Inferior parietal cortex (tissue), 1 donor: ENCODE results near the gene SLC8A1.

Source experiments
- DNase-seq: peaks from one replicate; pipeline ENCODE4 v3.0.0-alpha.2; 2016; ENCODE audit errors: extremely low spot score

SLC8A1 gene

GRCh38 chr2:40193670-40194026 lies 258.2 kb downstream of the SLC8A1 start:
- DNase-seq = no peak

DNA sequence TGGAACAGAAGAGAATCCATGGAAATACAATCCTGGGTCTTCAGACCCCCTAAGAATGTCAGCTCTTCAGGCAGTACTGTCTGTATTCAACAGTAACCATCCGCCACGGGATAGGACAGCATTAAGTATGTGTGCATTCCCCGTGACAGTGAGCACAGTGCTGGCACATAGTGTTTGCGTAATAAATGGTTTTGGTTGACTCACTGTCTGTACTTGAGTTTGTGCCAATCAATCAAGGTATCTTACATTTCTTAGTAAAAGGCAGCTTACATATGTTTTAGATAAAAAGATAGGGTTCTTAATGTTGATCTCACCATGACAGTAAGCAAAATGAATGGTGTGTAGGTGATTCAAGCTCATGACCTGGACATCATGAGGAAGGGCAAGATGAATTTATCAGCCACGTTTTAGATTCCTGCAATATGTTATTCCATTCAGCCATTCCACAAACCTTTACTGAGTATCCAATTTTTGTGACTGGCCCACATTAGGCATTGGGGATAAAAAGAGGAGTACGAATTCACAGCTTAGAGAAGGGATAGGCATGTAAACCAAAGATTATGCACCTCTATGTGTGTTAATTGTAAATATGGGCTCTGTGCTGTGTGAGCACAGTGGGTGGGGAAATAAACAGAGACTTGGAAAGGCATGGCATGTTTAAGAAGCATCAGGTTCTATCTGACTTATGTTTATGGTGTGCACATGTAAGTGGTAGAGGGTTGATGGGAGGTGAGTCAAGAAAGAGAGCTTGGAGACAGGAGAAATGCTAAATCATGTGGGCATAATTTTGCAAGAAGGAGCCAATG lies 258.8 kb downstream of the SLC8A1 start:
- DNase-seq = no peak

DNA sequence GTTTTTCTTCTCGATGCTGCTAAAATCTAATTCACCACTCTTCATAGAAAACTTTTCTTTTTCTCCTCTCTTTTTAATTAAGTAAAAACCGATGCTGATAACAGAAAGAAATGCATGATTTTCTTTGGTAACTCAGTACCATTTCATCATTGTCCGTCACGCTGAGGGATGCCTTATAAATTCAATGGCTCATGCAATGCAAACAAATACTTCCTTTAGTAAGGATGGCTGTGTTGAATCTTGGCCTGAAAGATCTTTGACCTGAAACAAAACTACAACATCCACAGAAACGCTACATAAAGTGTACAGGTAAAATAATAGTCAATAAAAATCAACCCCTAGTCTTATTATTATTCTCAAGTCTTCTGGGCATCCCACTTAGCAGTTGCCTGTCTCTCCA lies 261.4 kb downstream of the SLC8A1 start:
- no peak for DNase-seq

- DNase-seq = no peak
These were observed 262.0 kb downstream of the SLC8A1 start for GRCh38 chr2:40189881-40190280.

DNA sequence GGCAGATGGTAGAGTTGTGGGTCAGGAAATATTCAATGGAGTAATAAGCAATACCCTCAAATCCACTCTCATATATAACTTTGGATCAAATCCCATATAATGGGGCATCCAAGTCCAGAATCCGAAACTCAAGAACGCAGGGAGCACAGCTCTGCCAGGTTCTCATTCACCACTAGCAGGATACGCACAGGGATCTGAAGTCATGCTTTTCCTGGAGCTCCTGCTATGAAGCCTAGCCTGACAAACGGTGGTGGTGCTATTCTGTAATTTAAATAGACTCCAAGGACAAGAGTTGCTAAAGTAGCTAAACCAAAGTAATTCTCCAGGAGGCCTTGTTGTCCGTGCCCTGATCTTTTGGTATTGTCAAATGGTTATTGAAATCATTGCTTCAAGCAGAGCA lies 264.8 kb downstream of the SLC8A1 start:
- no peak for DNase-seq

- DNase-seq = no peak
These were observed 267.3 kb downstream of the SLC8A1 start for GRCh38 chr2:40184551-40184950.

GRCh38 chr2:40181855-40182254 lies 270.0 kb downstream of the SLC8A1 start:
- DNase-seq = no peak

- DNase-seq = no peak
These were observed 272.1 kb downstream of the SLC8A1 start for GRCh38 chr2:40179801-40180200.

- DNase-seq = no peak
These were observed 272.9 kb downstream of the SLC8A1 start for GRCh38 chr2:40178971-40179370.

- no peak for DNase-seq
These were observed 273.6 kb downstream of the SLC8A1 start for GRCh38 chr2:40178171-40178778.

- no peak for DNase-seq
These were observed 274.5 kb downstream of the SLC8A1 start for GRCh38 chr2:40177366-40177765.

- DNase-seq = no peak
These were observed 278.6 kb downstream of the SLC8A1 start for GRCh38 chr2:40173276-40173675.

GRCh38 chr2:40169856-40170255 lies 282.0 kb downstream of the SLC8A1 start:
- DNase-seq = no peak

GRCh38 chr2:40169430-40169829 lies 282.5 kb downstream of the SLC8A1 start:
- DNase-seq = no peak

GRCh38 chr2:40168546-40168945 lies 283.3 kb downstream of the SLC8A1 start:
- DNase-seq = no peak

DNA sequence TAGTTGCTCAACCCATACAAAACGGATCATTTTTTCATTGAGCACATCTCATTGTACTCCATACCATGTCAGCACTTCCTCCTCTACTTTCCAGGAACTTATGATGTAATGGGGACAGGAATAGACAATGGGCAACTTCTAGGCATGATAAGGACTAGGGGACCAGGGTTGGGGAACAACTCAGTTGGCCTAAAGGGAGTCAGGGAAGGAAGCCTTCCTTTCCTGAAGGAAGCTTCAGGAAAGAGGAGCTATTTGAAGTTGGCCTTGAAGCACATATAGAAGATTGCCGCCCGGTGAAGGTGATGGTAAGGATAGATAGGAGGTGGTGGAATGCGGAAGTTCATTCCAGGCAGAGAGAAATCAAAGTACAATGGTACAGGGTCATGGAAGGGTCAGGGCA lies 283.9 kb downstream of the SLC8A1 start:
- no peak for DNase-seq

DNA sequence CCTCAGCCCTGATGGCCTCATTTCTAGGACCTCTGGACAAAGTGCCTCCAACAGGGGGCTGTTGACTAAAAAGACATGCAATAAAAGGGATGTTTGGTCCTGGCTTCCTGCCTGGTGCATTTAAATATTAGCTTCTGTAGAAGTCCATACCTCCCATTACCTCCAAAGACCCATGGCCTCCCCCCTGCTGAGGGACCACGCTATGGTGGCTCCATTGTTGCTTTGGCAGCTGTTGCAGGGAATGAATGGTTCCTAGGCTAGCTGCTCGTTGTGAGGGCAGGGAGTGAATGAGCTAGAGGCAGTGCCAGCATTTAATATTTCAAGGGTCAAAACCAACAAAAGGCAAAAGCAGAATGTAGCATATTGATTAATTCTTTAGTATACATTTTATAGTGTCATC lies 285.9 kb downstream of the SLC8A1 start:
- no peak for DNase-seq

- no peak for DNase-seq
These were observed 286.4 kb downstream of the SLC8A1 start for GRCh38 chr2:40165509-40165844.

DNA sequence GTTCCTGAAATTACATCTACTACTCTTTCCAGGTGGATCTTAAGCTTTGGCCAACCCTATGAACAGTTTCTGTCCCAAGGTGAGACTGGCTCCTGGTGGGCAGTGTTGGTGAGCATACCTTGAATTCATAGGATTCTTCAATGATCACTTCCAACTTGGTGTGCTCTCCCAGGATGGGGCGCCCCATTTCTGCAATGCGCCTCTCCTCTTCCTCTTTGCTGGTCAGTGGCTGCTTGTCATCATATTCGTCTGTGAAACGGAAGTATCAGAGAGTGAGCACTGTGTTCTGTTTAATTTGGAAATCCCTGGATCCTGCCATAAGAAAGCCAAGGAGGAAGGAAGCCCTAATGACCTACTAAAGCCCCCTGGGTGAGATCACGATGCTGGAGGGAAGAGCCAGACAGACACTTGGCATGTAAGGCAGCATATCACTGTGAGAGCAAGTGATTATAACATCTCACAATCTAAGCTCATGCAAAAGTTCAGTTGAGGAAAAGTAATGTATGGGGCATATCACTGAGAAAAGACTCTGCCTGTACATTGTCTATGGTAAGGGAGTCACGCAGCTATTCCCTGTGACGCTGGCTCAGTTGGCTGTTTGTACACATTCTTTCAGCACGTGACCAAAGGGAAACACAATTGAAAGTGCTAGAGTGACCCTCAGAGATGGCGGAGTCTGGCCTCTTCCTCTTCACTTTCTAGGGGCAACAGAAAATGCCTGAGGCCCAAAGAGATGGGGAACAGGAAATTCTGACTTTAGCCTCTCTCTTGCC lies 287.0 kb downstream of the SLC8A1 start:
- DNase-seq = no peak

- no peak for DNase-seq
These were observed 289.9 kb downstream of the SLC8A1 start for GRCh38 chr2:40161986-40162385.

DNA sequence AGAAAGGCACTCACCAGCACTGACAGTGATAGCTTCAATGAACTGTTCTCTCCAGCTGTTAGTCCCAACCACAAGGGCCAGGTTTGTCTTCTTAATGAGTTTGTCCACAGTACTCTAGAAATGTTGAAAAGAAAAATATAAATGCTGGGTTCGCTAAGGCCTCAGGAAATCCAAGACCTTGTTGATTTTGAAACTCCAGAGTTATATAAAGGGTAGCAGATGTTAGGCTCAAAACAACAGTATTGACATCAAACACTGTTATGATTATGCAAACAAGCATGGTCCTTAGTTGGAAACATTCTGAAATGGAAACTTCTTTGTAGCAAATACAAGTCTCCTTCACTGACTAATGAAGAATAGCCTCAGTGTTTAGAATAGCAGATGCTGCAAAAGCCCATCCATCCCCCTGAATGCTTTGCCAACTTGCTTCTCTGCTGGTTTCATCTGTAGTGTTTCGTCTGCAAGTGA lies 291.1 kb downstream of the SLC8A1 start:
- DNase-seq = no peak

DNA sequence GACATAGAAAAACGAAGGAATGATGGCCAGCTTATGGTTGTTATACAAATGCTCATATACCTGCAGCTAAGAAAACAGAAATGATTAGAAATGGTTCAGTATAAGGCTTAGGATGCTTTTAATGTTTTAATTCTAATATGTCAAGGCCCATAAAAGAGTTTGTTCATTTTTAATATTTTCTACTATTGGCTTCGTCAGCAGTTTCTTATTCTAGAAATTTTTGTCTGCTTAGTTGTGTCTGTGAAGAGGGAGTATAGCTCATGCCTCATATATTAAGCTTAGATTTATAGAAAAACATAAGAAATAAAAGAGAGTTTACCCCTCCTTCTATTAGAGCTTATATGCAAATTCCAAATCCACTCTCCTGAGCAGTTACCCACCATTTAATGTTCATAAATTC lies 292.6 kb downstream of the SLC8A1 start:
- DNase-seq = no peak

DNA sequence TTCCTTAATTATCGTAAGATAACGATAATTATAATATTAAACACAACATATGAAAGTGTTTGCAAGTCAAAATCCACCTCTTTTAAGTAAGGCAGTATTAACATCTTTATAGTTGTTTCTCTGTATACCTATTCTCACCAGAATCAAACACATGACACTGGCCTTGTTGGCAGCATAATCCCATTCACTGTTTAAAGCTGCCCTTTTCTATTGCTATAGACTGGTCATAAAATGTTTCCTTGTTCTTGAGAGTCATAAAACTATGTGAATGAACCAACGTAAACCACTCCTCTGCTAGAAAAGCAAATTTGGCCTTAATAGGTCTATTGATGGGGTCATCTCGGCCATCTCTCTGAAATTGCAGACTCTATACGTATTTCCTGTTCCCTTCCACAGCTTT lies 293.1 kb downstream of the SLC8A1 start:
- DNase-seq = no peak
